OCI-LY7 (cell line): Measurements from ENCODE around the gene COX7A2L. TPM values are rescaled to one million over a fixed set of nuclear protein-coding genes. Genes with fewer than 3 reads are reported as not detected.

Experiments used
- BruUV-seq: library from RNA; stranded (reverse); fragments of 400-500 nt; replicated peaks from 2 replicates; lab custom pipeline; 2021; lab: Mats Ljungman, UMichigan
- CTCF ChIA-PET: fragments of 300-600 bp; sonication (Branson Sonifier 250); formaldehyde crosslinking; loops from one replicate; lab custom pipeline; 2022; ENCODE audit warnings: antibody characterized with exemption; ENCODE audit not compliant: unreplicated experiment; lab: Charles Lee
- POLR2A ChIA-PET: fragments of 300-600 bp; sonication (Branson Sonifier 250); formaldehyde crosslinking; loops from one replicate; lab custom pipeline; 2022; ENCODE audit warnings: antibody characterized with exemption; lab: Charles Lee
- DNase-seq: peaks from one replicate; pipeline ENCODE4 v3.0.0-alpha.2; 2015; ENCODE audit warnings: low spot score
- H2AFZ ChIP-seq: fragments of 200-600 bp; sonication (generic), shearing (Covaris generic); 2 replicates; pipeline ENCODE4 v1.6.1; 2014; ENCODE audit warnings: mild to moderate bottlenecking, antibody characterized with exemption, low read length, moderate library complexity
- H3K27ac ChIP-seq: fragments of 200-600 bp; sonication (generic); 2 replicates; pipeline ENCODE4 v1.5.1; 2014; ENCODE audit warnings: mixed run types, low read depth, mild to moderate bottlenecking, moderate library complexity, low read length, inconsistent platforms; ENCODE audit not compliant: poor library complexity, severe bottlenecking
- H3K36me3 ChIP-seq: fragments of 200-600 bp; sonication (generic); 2 replicates; pipeline ENCODE4 v1.6.1; 2014; ENCODE audit warnings: mild to moderate bottlenecking, antibody characterized with exemption, low read length, moderate library complexity, mixed read lengths; ENCODE audit not compliant: insufficient read depth
- H3K4me1 ChIP-seq: fragments of 200-600 bp; sonication (generic); 2 replicates; pipeline ENCODE4 v1.5.1; 2014; ENCODE audit warnings: mild to moderate bottlenecking, low read length; ENCODE audit not compliant: insufficient read depth, poor library complexity, severe bottlenecking
- H3K4me2 ChIP-seq: fragments of 200-600 bp; sonication (generic); 2 replicates; pipeline ENCODE4 v1.6.1; 2014; ENCODE audit warnings: mild to moderate bottlenecking, low read length
- H3K4me3 ChIP-seq: fragments of 200-600 bp; sonication (generic); 2 replicates; pipeline ENCODE4 v1.5.1; 2014; ENCODE audit warnings: mild to moderate bottlenecking, low read depth, low read length; ENCODE audit not compliant: poor library complexity, severe bottlenecking
- H3K79me2 ChIP-seq: fragments of 200-600 bp; sonication (generic); 2 replicates; pipeline ENCODE4 v1.6.1; 2016; ENCODE audit warnings: low read depth, mild to moderate bottlenecking, low read length, moderate library complexity, mixed read lengths; ENCODE audit not compliant: insufficient read depth
- H3K9me2 ChIP-seq: fragments of 200-600 bp; sonication (generic); 2 replicates; pipeline ENCODE4 v1.6.1; 2016; ENCODE audit warnings: mild to moderate bottlenecking, low read length, mixed read lengths; ENCODE audit not compliant: insufficient read depth
- H3K9me3 ChIP-seq: fragments of 200-600 bp; sonication (generic); 2 replicates; pipeline ENCODE4 v1.6.1; 2014; ENCODE audit warnings: mild to moderate bottlenecking, mixed run types, low read length, mixed read lengths
- H4K20me1 ChIP-seq: fragments of 200-600 bp; sonication (generic); 2 replicates; pipeline ENCODE4 v1.6.1; 2014; ENCODE audit warnings: mild to moderate bottlenecking, antibody characterized with exemption, low read length, moderate library complexity, mixed read lengths; ENCODE audit not compliant: insufficient read depth
- CTCF ChIP-seq: fragments of 200-600 bp; sonication (generic); conservative IDR thresholded peaks from 2 replicates; pipeline ENCODE4 v1.5.1; 2014; ENCODE audit warnings: mild to moderate bottlenecking, antibody characterized with exemption, low read length, moderate library complexity, mixed read lengths
- EZH2phosphoT487 ChIP-seq: fragments of 200-600 bp; sonication (generic); IDR thresholded peaks from 2 replicates; pipeline ENCODE4 v1.6.1; 2018; ENCODE audit warnings: low read depth, borderline replicate concordance, mild to moderate bottlenecking, mixed run types, antibody characterized with exemption, low read length, moderate library complexity, mixed read lengths
- intact Hi-C: fragments of 100-400 bp; cut with micrococcal nuclease; formaldehyde crosslinking; loops from one replicate; pipeline ENCODE4 v1.10.0; 2022; ENCODE audit not compliant: unreplicated experiment
- total RNA-seq, 2 experiments: library from RNA; depleted of rRNA in 1 of 2; stranded (reverse); fragments of >200 nt in 1 of 2; shearing (Covaris generic) in 1 of 2; gene quantifications; 2 replicates each; pipeline ENCODE4 v1.2.3, GENCODE V29; 2014 to 2022

Gene COX7A2L
- total RNA-seq, 2 experiments from 2014 or later, result 118 to 121 TPM

DNA sequence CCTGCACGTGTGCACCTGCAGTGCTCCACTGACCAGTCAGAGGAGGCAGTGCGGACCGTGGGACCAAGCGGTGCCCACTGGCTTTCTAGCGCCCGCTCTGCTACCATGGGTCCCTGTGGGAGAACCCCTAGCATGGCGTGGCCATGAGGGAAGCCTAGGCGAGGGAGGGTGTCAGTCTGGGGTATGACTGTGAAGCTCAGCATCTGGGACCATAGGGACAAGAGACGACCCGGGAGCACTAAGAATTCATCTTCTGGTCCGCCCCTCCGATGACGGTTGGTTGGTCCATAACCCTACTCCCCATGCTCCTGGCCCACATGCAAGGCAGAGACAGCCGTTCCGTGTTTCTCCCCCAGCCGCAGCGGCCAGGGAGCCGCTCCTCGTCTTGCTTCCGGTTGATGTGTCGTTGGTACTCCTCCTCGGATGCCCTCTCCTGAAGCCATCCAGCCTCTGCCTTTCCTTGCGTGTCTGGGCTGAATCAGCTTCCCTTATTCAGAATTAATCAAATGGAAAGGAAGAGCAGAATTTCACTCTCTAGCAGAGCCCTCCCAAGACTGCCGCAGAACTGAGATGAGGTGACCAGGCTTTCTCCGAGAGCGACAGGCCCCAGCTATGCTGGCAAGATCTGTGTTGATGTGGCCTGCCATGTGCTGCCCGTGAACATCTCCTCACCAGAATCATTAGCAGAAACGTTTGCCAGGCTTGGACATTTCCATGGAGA lies 23.0 kb downstream of the COX7A2L start:
- Histone ChIP-seq H3K9me3 (no peaks in the 10 kb centered on the region), H3K9me2 (no peaks in the 10 kb centered on the region), H3K36me3 (peaks cover 63% of the 10 kb centered on the region), H3K79me2 (no peaks in the 10 kb centered on the region), H3K27ac (no peak overlapping the region), H2AFZ (no peak overlapping the region), H4K20me1 (no peaks in the 10 kb centered on the region), H3K4me1 (no peaks in the 10 kb centered on the region), H3K4me2 (no peak overlapping the region), H3K4me3 (no peak overlapping the region)
- DNase-seq, result no peak
- intact Hi-C loops, result no loop called here
- CTCF ChIA-PET, result no interaction called here
- POLR2A ChIA-PET, result no interaction called here
- no peak for TF ChIP-seq CTCF
- TF ChIP-seq EZH2phosphoT487, result no peak
- no TSS peak for BruUV-seq

- BruUV-seq, result no TSS peak
- CTCF ChIA-PET, result no interaction called here
- H3K27ac ChIP-seq, result no peak overlapping the region
- no peaks in the 10 kb centered on the region for H3K79me2 ChIP-seq
- H3K4me1 ChIP-seq, result no peaks in the 10 kb centered on the region
- H3K36me3 ChIP-seq, result peaks cover 69% of the 10 kb centered on the region
- no peak overlapping the region for H2AFZ ChIP-seq
- peak; percentile 4 for DNase-seq
- H4K20me1 ChIP-seq, result no peaks in the 10 kb centered on the region
- no peak overlapping the region for H3K4me2 ChIP-seq
- intact Hi-C loops, result no loop called here
- H3K9me2 ChIP-seq, result no peaks in the 10 kb centered on the region
- H3K9me3 ChIP-seq, result no peaks in the 10 kb centered on the region
- H3K4me3 ChIP-seq, result no peak overlapping the region
- POLR2A ChIA-PET, result no interaction called here
- TF ChIP-seq EZH2phosphoT487 (no peak), CTCF (0 out of 2 replicates have a peak, but pooled peaks have one; percentile 31)
Measured at GRCh38 chr2:42337356-42337820, 23.6 kb downstream of the COX7A2L start.

DNA sequence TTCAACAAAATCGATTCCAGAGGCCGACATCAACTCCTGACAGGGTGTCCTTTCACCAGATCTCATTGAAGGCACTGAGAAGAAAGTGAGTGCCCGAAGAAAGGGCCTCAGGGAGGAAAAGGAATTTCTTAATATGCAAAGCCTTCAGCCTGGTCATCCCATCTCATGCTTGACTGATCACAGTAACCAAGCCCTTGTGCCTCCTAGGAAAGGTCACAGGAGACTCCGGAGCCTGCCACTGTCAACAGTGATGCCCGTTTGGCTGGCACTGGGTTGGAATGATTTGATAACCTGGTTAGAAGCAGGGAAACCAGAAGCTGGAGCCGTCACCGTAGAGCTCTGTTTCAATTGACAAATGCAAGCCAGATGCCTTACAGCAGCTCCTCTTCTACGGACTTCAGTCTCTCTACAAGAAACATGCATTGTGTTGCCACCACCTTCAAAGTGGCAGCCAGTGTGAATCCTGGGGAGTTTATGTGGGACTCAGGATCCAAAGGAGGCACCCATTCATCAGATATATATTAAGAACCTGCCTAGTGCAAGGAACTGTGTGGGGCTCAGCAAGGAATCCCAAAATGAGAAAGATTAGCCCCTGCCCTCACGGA lies 24.6 kb downstream of the COX7A2L start:
- no peak overlapping the region for H2AFZ ChIP-seq
- no peak overlapping the region for H3K4me3 ChIP-seq
- no peaks in the 10 kb centered on the region for H3K4me1 ChIP-seq
- no peaks in the 10 kb centered on the region for H4K20me1 ChIP-seq
- H3K36me3 ChIP-seq, result peaks cover 79% of the 10 kb centered on the region
- BruUV-seq, result no TSS peak
- POLR2A ChIA-PET, result no interaction called here
- TF ChIP-seq CTCF (no peak), EZH2phosphoT487 (no peak)
- H3K9me3 ChIP-seq, result no peaks in the 10 kb centered on the region
- intact Hi-C loops, result no loop called here
- H3K27ac ChIP-seq, result no peak overlapping the region
- H3K9me2 ChIP-seq, result no peaks in the 10 kb centered on the region
- no peak overlapping the region for H3K4me2 ChIP-seq
- H3K79me2 ChIP-seq, result no peaks in the 10 kb centered on the region
- CTCF ChIA-PET, result no interaction called here
- DNase-seq, result no peak
